T-helper 9 cell (primary cell): ENCODE data around the gene NFYC.
"Not testable (repeated sequence)": the region's sequence is repeated elsewhere in the genome, so short reads cannot be mapped to it uniquely, and the experiment has no call there.

Source experiments
- DNase-seq: peaks from one replicate; pipeline ENCODE4 v3.0.0-alpha.2; 2020

The NFYC gene

DNA sequence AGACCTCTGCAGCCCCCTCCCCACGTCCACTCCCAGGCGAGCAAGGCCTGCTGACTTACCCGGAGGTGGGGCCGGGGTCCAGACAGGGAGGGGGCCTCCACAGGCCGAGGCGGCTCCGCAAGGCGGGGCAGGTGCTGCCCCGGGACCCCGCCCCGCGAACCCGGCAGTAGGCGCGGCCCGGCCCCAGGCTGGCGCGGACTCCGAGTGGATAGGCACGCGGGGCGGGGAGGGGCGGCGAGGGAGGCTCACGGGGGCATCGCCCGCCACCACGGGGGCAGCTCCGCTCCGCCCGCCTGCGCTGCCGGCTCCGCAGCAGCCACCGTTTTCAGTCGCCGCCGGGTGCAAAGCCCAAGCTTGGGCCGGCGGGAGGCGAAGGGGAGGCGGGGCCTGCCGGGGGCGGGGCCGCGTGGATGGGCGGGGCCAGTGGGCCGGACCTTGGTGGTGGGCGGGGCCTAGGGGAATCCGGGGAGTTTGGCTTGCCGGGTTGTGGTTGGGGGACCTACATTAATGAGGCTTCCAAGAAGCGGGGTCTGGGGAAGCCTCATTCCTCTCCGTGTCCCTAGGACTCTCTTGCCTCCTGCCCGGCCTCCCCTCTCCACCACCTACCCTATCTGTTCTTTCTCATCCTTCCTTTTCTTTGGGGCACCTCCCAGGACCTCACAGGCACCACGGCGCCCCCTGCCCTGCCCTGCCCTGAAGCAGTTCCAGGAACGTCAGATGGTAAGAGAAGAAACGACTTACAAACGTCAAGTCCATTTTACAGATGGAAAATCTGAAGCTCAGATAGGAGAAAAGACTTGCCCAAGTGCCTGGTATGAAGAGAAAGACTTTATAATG, 26.0 kb upstream of the NFYC start, which contains the start of gene RIMS3:
RIMS3 (minus strand) TSS at position 348 of the 837 bp plus-strand sequence. CDS start 23,757 bp downstream, outside the sequence.
- DNase-seq, result peak; percentile 83

DNA sequence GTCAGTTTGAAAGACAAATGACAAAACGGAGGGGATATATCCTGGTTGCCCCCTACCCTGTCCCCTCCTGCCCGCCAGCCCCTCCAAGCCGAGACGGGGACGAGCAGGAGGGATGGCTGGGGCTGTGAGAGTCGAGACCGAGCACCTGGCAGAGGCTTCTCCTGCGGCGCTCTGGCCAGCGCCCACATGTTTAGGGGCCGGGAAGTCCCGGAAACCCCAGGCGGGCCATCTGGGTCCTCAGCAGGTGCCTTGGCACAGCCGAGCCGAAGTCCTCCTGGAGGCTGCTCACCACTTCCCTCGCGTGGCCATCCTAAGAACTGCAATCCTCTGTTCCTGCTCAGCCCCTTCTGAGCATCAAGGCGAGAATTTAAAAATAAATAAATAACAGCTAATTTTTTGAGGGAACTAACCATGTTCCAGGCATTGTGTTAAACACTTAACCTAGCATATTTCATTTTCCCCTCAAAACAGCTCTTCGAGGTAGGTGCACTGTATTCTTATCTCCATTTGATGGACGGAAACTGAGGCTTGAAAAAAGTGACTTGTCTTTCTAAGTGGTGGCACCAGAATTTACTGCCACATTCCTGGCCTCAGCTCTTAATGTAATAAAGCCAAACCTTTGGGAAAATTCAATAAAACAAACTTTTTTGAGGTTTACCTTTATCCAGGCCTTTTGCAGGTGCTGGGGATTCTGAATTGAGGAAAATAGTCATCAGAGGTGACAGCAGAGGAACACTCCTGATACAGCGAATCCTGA, 22.6 kb upstream of the NFYC start:
- DNase-seq, result peak; percentile 83

DNA sequence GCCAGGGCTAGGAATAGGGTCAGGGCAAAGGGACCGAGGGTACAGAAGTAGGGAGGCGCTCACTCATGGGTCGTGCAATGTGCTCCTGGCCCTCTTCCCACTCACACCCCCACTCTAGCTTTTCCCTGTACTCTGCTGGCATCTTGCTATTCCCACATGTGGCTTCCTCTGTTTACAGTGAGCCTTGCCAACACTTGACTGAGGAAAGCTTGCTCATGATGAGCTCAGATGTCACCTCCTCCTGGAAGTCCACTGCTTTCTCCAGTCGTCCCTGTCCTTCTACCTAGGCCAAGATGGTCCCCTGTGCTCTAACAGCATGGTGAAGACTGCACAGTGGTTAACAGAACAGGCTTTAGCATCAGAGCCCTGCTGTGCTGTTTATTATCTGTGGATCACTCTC, 18.1 kb upstream of the NFYC start:
- DNase-seq, result no peak

DNA sequence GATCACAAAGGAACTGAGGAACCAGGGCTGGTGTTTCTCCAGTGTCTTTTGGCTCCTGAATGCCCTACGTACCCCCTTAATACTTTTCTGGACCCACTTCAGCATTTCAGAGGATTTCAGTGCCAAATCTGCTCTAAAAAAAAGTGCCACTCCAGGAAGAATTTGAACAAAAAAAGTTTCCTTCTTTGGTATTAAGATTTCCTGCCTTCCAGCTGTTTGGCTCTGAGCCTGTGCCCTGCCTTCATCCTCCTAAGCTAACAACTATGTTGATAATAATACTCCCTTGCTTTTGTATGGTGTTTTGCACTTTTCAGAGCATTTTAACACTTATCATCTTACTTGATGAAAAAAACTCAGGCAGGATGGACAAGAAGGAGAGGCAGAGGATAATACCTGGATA, 15.0 kb upstream of the NFYC start:
- no peak for DNase-seq

DNA sequence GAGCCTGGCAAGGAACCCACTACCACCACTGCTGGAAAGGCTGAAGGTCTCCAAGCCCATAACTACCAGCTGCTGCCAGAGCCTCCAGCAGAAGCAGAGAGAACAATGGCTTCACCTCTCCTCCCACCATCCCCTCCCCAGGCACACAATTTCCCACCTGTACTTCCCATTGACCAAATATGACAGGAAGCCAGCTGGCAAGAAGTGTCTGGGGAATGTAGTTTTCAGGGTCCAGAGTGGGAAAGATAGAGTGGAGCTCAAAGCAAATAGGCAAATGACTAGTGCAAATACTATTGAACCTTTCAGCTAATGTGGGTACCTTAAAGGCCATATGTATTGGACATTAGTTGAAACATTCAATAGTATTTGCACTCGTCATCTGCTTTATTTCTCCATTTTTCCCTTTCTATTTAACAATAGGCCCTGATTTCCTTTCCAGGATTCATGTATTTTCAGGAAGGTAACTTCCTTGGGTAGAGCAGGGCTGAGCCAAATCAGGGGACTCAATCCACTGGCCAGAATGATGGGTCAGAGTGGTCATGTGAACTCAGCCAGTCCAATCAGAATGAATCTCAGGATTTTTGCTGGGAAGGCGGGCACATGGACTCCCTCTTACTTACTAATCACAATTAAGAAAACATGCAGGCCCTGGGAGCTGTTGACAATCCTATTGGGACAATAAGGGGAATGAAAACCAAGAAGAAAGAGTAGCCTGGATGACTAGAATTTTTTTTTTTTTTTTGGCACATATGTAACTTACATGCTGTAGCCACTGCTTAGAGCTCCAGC, 12.1 kb upstream of the NFYC start:
- DNase-seq, result no peak

DNA sequence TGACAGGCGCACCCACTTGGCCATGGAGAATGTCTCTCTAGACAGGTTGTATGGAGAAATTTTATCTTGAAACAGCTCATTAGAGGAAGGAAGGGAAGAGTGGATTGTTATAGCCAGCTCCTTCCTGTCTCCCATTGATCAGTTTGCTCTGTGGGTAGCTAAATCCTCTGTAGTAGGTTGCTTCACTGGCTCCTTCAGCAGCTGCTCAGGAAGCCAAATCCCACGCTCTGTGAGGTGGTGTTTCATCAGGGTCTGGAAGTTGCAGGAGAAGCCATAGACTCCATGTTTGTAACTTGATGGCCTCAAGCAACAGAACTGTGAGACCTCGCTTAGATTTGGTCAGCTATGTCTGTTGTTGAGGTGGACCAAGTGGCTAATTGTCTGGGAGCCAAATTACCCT, 6.8 kb upstream of the NFYC start:
- DNase-seq, result no peak

DNA sequence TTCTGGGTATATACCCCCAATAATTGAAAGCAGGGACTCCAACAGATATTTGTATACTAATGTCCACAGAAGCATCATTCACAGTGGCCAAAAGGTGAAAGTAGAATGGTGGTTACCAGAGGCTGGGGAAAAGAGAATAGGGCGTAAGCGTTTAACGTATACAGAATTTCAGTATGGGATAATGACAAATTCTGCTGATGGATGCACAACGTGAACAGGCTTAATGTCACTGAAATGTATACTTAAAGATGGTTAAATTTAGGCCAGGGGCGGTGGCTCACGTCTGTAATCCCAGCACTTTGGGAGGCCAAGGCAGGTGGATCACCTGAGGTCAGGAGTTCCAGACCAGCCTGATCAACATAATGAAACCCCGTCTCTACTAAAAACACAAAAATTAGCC, 4.4 kb upstream of the NFYC start:
- DNase-seq, result no peak

DNA sequence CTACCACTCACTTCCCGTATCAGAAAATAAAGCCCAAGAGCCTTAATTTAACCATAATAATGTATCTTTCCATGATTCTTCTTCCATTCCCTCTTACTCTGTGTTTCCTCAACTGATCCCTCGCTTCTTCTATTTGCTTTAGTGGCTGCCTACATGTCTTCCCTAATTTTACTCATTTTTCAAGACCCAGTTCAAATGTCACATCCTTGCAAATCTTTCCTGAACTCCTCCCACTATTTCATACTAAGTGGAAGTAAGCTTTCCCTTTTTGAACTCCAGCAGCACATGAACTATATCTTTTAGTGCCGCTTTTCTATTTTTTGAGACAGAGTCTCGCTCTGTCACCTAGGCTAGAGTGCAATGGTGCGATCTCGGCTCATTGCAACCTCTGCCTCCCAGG, 3.8 kb upstream of the NFYC start:
- no peak for DNase-seq

DNA sequence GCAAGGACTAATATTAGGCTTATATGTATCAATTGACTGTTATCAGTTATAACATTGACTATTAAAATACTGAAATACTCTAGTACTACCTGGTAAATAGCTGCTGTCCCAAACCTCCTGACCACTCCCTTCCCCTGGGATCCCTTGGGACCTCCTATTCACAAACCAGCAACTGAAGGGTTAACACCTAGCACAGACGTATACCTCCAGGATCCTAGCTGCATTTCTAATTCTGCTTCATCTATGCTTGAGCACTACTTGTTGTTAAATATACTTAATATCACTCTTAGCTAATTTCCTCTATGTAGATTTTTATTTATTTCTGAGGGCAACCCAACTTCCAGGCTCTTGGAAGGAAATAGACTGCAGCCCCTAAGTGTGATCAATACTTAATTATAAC, 1.8 kb upstream of the NFYC start:
- no peak for DNase-seq

DNA sequence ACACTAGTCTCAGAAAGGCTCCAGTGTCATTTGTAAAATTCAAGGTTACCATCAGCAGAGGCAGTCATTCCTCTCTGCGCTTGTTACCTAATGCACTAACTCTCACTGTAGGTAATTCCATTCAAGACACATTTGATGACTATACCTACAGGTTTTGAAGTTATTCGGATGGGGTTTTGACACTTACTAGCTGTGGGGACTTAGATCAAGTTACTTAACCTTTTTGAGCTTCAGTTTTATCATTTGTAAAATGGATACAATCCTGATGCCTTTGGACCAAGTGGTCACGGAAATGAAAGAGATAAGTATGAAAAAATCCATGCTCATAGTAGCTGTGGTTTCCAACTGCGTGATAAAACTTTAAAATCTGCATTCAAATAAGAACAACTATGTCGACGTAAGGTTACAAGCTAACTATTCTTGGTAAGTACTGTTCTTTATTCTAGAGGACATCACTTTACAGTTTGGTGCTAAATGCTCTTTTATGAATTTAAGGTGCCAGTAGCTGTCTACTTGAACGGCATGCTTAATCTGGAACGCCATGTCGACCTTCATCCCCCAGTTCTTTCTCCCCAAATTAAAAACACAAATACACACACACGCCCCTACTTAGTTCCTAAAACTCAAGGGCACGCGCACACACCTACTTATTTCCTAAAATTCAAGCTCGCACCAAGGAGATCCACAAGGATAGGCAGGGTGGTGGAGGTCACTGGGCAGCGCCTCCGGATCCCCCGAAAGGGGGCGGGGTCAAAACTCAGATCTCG, 550 bp upstream of the NFYC start:
- DNase-seq, result no peak

DNA sequence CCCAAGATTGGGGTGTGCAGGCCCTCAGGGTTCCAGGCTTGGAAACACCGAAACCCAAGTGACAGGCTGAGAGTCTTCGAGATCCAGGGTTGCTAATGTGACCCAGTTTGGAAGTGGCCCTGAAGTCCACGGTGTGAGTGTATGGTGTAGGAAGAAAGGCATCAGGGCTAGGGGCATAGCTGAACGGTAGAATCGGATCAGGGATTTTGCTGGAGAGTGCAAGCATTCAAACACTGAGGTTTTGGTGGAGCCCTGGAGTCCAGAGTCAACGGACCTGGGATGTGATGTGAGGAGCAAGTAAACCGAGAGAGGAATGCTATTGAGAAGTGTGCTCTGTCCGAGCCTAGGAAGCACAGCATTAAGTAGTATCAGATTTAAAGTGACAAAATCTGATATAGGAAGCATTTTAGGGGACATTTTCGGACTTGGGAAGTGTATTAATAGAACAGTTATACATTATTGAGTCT, 958 bp downstream of the NFYC start:
- no peak for DNase-seq

DNA sequence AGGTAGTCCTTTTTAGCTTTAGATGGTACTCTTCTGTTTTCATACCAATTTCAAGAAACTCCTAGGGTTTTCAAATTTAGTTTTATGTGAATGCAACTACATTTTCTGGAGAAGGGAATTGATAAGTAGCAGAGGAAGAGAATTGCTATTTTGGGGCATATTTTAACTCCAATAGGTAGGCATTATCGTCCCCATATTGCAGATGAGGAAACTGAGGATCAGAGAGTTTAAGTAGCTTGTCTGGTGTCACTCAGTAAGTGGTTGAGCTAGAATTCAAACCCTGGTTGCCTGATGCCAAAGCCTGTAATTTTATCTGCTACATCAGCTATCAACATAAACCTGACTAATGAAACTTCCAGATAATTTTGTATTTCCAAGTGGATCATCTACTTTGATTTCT, 1.9 kb downstream of the NFYC start:
- DNase-seq, result no peak

DNA sequence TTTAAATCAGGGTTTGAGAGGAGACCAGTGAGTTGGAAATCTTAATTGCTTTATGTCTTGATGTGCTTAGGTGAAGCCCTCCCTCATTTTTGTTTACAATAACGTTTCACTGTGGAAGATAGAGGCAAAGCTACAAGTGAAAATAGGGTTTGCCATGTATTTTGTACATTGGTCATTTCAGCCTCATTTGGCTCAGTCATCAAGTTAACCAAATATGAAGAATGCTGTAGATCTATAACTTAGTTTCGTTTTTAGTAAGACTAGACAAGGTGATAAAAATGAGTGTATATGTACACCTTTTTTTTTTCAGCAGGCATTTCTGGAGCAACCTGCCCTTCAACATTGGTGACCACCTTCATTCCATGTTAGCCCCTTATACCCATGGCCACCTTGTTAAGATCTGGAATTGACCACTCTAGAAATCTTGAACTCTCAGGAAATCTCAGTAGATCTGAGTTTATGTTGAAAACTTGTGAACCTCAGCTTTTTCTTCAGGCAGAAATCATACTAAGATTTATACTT, 2.9 kb downstream of the NFYC start:
- DNase-seq, result no peak

DNA sequence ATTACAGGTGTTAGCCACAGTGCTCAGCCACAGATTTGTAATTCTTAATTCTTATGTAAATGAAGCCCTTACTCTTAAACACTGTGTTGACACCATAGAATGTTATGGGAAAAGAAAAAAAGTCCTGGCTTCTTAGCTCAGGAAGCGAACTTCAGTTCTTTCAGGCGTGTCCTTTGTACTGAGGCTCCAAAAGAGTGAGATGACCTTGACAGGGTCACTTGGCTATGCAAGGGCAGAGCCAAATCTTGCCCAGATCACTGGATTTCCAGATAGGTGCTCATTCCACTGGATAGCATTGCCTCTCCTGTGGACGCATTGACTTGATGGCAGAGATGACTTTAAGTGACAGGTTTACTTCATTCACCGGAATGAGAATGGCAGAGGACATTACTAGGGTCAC, 4.8 kb downstream of the NFYC start:
- DNase-seq, result no peak

DNA sequence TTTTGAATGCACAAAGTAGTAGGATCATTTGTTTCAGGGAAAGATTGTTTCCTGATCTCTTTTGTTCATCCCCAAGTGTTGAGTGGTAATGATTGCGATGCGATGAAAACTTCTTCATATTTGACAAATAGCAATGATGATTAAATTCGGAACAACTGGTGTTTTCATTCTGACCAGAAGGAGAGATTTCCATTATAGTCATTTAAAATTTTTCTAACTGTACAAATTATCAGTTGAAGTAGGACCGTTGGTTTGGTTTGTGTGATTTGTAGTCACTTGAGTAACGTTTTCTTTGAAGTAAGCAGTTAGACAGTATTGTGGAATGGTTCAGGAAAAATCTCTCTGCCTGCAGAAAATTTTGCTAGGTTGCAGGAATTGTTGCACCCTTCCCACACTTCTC, 5.9 kb downstream of the NFYC start:
- DNase-seq, result no peak

DNA sequence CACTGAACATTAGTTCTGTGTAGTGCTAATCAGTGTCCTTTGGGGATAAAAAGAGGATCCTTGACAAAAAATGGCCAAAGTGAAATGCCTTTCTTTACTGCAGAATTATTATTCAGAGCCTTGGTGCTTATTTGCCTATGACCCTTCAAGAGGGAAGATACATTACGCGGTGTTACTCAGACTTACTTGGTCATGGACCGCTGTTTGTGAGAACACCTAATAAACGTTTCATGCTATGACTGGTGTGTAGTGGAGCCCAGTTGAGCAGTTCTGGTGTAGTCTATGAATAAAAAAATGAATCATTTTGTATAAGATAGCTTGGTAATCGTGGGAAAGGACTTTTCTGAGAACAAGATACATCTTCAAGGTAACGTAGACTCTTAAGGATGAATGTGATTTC, 8.3 kb downstream of the NFYC start:
- no peak for DNase-seq

DNA sequence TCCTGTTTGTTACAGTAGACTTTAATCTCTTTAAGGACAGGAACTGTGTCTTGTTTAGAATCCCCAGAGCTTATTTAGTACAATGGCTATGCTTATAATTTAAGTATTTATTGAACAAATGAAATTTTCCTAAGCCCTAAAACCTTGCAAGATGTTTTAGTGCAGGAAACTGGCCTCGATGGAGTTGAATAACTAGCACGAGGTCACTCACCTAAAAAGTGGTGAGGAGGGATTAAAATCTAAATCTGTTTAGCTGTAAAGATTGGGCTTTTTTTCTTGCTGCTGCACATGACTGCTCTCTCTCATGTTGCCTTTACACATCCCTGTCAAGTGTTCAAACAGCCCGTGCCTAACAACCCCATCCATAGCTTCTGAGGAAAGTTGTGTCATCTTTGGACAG, 10.2 kb downstream of the NFYC start:
- no peak for DNase-seq

DNA sequence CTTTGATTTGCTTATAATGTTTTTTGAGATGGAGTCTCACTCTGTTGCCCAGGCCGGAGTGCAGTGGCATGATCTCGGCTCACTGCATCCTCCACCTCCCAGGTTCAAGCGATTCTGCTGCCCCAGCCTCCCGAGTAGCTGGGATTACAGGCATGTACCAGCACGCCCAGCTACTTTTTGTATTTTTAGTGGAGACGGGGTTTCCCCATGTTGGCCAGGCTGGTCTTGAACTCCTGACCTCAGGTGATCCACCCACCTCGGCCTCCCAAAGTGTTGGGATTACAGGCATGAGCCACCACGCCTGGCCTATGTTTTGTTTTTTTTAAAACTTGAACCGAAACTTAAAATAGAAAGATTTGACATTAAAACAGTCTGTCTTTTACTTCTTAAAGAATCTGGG, 11.3 kb downstream of the NFYC start:
- not testable (repeated sequence) for DNase-seq

DNA sequence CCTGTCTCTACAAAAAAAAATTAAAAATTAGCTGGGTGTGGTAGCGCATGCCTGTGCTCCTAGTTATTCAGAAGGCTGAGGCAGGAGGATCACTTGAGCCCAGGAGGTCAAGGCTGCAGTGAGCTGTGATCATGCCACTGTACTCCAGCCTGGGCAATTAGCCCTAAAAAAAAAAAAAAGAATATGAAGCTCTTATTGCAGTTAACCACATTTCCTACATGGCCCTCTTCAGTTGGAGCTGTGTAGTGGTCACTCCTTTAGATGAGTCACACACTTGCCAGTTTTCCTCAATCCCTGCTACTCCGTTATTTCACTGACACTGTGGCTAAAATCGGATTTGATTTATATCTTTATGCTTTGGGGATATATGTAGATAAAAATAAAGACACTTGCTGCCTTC, 11.8 kb downstream of the NFYC start:
- no peak for DNase-seq

DNA sequence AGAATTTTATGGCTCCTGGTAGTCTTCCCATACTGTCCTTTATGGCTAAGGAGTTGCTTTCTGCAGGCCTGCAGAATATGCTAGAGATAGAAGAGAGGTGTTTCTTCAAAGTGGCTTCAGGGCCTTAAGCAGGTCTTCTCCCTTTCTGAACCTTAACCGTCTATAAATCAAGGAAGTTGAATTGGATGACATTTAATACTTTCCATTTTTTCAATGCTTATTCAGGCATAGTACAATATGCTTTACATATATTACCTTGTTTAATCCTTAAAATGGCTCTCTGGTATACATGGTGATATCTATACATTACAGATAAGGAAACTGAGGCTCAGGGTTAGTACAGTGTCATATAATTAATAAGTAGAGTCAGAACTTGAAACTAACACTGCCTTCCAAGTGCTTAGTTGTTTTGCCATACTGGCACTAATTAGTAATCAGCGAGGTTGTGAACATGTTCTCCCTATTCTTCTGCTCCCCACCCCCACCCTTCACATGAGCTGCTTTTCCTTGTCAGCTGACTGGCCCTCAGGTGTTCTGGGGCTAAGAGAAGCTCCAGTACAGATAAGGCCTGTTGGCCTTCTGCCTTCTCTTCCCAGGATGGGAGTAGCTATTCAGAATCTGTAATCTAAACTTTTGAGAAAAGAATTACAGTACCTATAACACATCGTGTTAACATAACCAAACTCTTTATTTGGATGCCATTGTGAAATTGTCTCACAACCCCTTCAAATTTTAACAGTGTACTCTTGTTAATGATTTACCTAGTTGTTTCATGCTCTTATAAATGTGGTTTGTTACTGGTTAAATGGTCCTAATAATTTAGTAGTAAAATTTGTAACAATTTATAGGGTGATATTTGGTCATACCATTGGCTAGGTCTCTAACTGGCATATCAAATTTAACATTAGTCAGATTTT, 13.6 kb downstream of the NFYC start:
- no peak for DNase-seq

DNA sequence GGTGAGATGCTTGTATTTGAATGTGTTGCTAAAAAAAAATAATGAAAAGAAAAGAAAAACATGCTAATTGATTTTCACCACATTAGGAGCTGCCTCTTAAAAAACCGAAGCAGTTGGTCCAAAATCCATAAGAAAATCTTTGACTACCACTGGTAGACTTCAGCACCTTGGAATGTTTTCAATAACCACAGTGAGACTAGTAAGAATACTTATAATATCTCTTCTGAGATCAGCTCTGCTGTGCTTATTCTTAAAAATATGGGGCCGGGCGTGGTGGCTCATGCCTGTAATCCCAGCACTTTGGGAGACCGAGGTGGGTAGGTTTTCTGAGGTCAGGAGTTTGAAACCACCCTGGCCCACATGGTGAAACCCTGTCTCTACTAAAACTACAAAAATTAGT, 15.1 kb downstream of the NFYC start:
- no peak for DNase-seq
